Large intestine (tissue), 3 donors: Measurements from ENCODE around the gene C22orf42. TPM values are rescaled to one million over a fixed set of nuclear protein-coding genes. Genes with fewer than 3 reads are reported as not detected.

Experiments used
- DNase-seq, 2 donors: peaks; one replicate each; pipeline versions ENCODE4 v3.0.0 to v3.0.0-alpha.2; 2013
- H3K27ac ChIP-seq: one replicate; pipeline ENCODE4 v1.5.1; 2013; ENCODE audit warnings: low read length
- H3K27me3 ChIP-seq: 2 replicates; pipeline ENCODE4 v1.6.1; 2013; ENCODE audit warnings: low read length; ENCODE audit not compliant: control insufficient read depth, insufficient read depth
- H3K36me3 ChIP-seq: 2 replicates; pipeline ENCODE4 v1.6.1; 2013; ENCODE audit warnings: low read length; ENCODE audit not compliant: control insufficient read depth, insufficient read depth
- H3K4me1 ChIP-seq: one replicate; pipeline ENCODE4 v1.6.1; 2013; ENCODE audit warnings: low read length; ENCODE audit not compliant: control insufficient read depth, insufficient read depth
- H3K4me3 ChIP-seq: one replicate; pipeline ENCODE4 v1.5.1; 2013; ENCODE audit warnings: low read length
- H3K9me3 ChIP-seq: one replicate; pipeline ENCODE4 v1.6.1; 2013; ENCODE audit warnings: mild to moderate bottlenecking, low read depth, low read length, moderate library complexity; ENCODE audit not compliant: control insufficient read depth
- WGBS: methylation state at CpG from one replicate; pipeline ENCODE4 v1.1.5; 2013; ENCODE audit warnings: low lambda C conversion rate; ENCODE audit not compliant: insufficient coverage; 5-methylcytosine and 5-hydroxymethylcytosine counted together
- polyA plus RNA-seq: library from polyadenylated mRNA; unstranded; fragments of 120-200 nt; gene quantifications from one replicate; pipeline ENCODE4 v1.2.1, GENCODE V29; 2013

C22orf42 gene
- polyA plus RNA-seq, 1 donor, result 0.21 TPM

DNA sequence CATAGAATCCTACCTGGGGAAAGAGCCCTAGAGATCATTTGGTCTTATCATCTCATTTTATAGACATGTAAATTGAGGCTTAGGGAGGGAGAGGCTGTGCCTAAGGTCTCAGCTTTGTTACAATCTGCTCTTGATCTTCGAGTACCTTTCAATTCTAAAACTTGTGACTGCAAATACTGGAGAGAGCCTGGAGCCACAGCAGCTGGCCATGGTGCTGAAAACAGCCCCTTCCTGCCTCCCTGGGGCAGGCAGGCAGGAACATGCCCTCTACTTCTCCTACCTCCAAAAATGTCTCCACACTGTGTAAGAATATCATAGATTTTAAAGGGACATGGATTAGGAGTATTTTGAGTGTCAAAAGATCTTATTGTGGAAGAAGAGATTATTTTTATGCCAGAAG lies 52.2 kb downstream of the C22orf42 start:
- Histone ChIP-seq H3K4me3 (no peak overlapping the region), H3K4me1 (no peaks in the 10 kb centered on the region), H3K36me3 (peaks cover 27% of the 10 kb centered on the region), H3K9me3 (no peaks in the 10 kb centered on the region), H3K27ac (no peak overlapping the region), H3K27me3 (no peaks in the 10 kb centered on the region)
- no peak for DNase-seq
- WGBS, result no CpG with 5 or more reads among the region's 1 CpG

DNA sequence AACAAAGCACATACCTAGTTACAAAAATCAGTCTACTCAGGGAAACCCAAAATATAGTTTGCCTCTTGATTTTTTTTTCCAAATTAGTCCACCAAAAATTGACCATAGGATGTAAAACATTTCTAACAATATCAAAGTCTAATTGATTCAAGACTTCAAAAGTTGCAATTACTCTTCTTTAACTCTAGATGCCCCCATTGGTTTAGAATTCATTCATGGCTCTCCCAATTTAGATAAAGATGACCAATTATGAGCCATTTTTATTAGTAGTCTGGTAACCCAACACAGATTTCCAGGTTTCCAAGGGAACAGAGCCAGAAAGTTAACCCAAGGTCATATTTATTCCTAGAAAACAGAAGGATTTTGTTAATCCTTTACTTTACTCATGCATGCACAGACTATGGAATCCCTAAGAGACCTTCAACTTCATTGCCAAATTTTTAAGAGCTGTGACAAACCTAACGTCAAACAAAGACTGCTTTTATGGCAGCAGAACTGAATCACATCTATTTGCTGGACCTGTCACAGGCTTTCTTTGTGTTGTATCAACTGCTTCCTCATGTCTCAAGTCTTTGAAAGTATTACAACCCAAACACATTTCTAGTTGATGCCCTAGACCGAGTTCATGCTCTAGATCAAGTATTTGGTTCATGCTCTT lies 55.3 kb downstream of the C22orf42 start:
- H3K36me3 ChIP-seq, result peaks cover 23% of the 10 kb centered on the region
- no peak overlapping the region for H3K27ac ChIP-seq
- no peak for DNase-seq
- no peaks in the 10 kb centered on the region for H3K9me3 ChIP-seq
- WGBS, result no CpG with 5 or more reads among the region's 2 CpGs
- H3K27me3 ChIP-seq, result no peaks in the 10 kb centered on the region
- no peak overlapping the region for H3K4me3 ChIP-seq
- H3K4me1 ChIP-seq, result no peaks in the 10 kb centered on the region

DNA sequence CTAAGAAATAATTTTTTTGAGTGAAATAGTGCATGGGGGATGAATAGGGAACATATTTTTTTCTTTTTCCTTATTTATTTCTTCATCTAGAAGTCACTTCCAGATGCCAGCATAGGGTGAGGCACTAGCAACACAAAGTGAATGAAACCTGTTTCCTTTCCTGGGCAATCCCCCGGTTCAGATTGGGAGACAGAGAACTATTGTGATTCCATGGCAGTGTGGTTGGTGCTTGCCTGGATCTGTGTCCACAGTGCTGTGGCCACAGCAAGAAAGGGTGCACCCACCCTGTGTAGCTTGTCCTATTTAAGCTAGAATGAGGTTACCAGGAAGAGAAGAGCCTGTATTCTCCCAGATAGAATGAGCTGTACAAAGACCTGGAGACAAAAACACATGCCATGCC lies 58.4 kb downstream of the C22orf42 start:
- no peaks in the 10 kb centered on the region for H3K9me3 ChIP-seq

More for the DNA sequence above, 58.4 kb downstream of the C22orf42 start:
- Histone ChIP-seq H3K4me1 (no peaks in the 10 kb centered on the region), H3K36me3 (peaks cover 35% of the 10 kb centered on the region), H3K27me3 (no peaks in the 10 kb centered on the region), H3K27ac (no peak overlapping the region), H3K4me3 (no peak overlapping the region)
- no peak for DNase-seq
- WGBS, result no CpG with 5 or more reads among the region's 1 CpG

Other genes starting within 250 kb of the C22orf42 start
- 90.3 TPM for gene YWHAH, start 214.8 kb downstream of the C22orf42 start, polyA plus RNA-seq
- gene SLC5A1, start 116.0 kb downstream of the C22orf42 start, polyA plus RNA-seq, result 166 TPM
- 0.21 TPM for gene RFPL2, start 45.8 kb upstream of the C22orf42 start, polyA plus RNA-seq
- 2.6 TPM for gene SLC5A4, start 96.0 kb upstream of the C22orf42 start, polyA plus RNA-seq
- 0.04 TPM for gene RFPL3, start 198.6 kb upstream of the C22orf42 start, polyA plus RNA-seq